Testis (tissue), 2 donors: Measurements from ENCODE around the gene NOTUM.

ENCODE experiments used
- POLR2A ChIP-seq: fragments of 450-650 bp; IDR thresholded peaks from one replicate; pipeline ENCODE4 v1.6.1; 2017; ENCODE audit warnings: antibody characterized with exemption, mild to moderate bottlenecking, moderate library complexity
- TF ChIP-seq, protein P1 (sequence below), 3 experiments: fragments of 450-650 bp in 2 of 3; fragments of 200-600 bp in 1 of 3; sonication (generic) in 1 of 3; IDR thresholded peaks; one replicate each; pipeline ENCODE4 v1.5.1; 2016 to 2019; ENCODE audit warnings: antibody characterized with exemption in 3 of 3, mild to moderate bottlenecking in 2 of 3, moderate library complexity in 1 of 3

DNA sequence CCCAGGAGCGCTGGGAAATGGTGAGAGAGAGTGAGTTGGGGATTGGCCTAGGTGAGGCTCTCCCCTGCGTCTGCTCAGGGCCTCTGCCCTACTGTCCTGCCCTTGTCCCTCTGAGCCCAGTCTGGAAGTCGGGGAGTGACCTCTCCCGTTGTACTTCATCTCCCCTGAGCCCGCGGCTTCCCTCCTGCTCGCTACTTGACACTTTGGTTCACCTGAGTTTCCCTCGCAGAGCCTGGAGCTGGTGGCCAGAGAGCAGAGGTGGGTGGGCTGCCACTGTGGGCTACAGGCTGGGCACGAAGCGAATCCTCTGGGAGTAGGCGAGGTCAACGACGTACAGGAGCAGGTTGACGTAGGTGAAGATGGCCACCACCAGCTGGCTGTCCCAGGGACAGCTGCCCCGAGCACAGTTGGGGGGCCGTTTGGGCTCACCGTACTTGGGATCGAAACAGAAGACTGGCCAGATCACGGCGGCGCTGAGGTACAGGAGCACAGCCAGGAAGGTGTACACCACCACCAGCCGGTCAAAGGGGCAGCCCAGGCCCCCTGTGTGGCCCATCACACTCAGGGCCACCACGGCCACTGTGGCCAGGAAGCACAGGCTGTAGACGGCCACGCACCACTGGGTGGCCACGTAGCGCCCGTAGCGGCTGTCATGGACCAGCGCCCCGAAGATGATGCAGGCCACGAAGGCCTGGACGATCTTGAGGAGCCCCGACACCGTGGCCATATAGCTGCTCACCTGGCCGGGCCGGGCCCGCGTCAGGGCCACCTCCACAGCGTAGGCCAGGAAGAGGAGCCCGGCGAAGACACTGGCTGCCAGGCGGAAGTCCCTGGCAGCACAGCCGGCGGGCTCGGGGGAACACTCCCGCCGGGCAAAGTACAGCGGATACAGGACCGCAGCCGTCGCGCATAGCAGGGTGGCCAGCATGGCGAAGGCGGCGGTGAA lies 20.2 kb downstream of the NOTUM start:
- TF ChIP-seq, protein P1, sequence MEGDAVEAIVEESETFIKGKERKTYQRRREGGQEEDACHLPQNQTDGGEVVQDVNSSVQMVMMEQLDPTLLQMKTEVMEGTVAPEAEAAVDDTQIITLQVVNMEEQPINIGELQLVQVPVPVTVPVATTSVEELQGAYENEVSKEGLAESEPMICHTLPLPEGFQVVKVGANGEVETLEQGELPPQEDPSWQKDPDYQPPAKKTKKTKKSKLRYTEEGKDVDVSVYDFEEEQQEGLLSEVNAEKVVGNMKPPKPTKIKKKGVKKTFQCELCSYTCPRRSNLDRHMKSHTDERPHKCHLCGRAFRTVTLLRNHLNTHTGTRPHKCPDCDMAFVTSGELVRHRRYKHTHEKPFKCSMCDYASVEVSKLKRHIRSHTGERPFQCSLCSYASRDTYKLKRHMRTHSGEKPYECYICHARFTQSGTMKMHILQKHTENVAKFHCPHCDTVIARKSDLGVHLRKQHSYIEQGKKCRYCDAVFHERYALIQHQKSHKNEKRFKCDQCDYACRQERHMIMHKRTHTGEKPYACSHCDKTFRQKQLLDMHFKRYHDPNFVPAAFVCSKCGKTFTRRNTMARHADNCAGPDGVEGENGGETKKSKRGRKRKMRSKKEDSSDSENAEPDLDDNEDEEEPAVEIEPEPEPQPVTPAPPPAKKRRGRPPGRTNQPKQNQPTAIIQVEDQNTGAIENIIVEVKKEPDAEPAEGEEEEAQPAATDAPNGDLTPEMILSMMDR (IDR thresholded peaks at IDR 0.05): no peak
- no peak for TF ChIP-seq POLR2A
